GM12872 (cell line): Measurements from ENCODE around the gene REXO4.

Experiments
- CTCF ChIP-seq: IDR thresholded peaks from 3 replicates; pipeline ENCODE4 v1.5.1; 2011; ENCODE audit warnings: low read depth, mild to moderate bottlenecking, low read length, moderate library complexity; ENCODE audit not compliant: insufficient read depth

REXO4 gene

DNA sequence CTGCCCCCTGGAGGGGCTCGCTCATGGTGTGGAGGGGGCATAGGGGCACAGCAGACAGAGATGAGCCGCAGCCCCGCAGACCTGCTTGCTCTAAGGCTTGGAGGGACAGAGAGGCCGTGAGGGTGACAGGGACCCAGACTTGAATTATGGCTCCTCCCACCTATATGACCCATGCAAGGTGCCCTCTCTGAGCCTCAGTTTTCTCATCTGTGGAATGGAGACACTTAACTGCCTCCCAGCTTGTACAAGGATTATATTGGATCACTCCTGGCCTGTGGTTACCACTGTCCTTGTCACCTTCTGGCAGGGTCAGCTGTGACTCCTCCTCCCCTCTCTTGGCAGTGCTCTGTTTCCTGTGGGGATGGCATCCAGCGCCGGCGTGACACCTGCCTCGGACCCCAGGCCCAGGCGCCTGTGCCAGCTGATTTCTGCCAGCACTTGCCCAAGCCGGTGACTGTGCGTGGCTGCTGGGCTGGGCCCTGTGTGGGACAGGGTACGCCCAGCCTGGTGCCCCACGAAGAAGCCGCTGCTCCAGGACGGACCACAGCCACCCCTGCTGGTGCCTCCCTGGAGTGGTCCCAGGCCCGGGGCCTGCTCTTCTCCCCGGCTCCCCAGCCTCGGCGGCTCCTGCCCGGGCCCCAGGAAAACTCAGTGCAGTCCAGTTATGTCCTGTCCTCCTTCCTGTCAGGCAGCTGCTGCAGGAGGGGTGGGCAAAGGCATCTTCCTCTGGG, 37.3 kb upstream of the REXO4 start:
- no peak for TF ChIP-seq CTCF

DNA sequence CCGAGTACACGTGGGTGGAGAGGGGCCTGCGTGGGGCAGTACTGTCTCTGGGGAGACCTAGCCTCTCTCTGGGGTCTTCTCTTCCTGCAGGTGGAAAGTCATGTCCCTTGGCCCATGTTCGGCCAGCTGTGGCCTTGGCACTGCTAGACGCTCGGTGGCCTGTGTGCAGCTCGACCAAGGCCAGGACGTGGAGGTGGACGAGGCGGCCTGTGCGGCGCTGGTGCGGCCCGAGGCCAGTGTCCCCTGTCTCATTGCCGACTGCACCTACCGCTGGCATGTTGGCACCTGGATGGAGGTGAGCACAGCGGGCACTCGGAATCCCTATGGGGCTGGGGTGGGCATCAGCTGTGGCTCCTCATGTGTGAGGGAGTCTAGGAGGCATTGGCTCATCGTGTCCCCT, 36.5 kb upstream of the REXO4 start:
- no peak for TF ChIP-seq CTCF

- no peak for TF ChIP-seq CTCF
Measured at GRCh38 chr9:133453651-133454050, 35.8 kb upstream of the REXO4 start.

GRCh38 chr9:133452562-133452961, 34.8 kb upstream of the REXO4 start:
- no peak for TF ChIP-seq CTCF

GRCh38 chr9:133449760-133450159, 31.9 kb upstream of the REXO4 start:
- TF ChIP-seq CTCF = no peak

DNA sequence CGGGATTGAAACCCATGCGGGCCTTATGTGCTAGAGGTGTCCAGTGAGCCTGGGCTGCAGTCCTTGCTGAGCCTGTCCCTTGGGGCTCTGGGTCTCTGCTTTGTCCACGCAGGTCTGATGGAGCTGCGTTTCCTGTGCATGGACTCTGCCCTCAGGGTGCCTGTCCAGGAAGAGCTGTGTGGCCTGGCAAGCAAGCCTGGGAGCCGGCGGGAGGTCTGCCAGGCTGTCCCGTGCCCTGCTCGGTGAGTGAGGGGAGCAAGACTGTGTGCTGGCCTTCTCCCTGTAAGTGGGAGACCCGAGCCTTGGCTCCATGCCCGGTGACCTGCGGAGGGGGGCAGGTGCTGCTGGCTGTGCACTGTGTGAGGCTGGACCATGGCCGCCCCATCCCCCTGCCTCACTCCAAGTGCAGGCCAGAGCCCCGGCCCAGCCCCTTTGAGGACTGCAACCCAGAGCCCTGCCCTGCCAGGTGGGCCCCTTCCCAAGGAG, 30.7 kb upstream of the REXO4 start:
- no peak for TF ChIP-seq CTCF

DNA sequence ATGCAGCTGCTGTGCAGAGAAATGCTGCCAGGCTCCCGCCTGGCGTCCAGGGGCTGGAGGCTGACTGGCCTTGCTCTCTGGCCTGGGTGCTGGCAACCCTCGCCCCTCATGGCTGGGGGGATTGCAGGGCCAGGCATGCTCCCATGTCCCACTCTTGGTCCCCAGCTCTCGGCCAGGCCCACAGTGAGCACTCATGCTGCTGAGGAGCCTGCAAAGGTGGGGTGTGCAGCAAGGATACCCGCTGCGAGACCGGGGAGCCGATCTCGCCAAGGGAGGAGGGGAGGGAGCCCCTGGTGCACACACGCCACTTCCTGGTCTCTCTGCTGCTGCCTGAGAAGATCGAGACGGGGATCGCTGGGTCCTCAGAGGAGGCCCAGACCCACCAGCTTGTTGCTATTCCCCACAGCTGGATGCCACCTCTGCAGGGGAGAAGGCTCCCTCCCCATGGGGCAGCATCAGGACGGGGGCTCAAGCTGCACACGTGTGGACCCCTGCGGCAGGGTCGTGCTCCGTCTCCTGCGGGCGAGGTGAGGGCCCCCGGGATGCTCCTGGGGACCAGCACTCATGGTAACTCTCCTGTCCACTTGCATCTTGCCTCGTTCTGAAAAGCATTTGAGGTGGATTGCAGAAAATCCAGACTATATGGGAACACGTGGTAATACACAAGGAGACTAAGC, 27.6 kb upstream of the REXO4 start:
- TF ChIP-seq CTCF = no peak
